ENCODE measurements around the gene BCKDHA.

Gene BCKDHA
- total RNA-seq, result 0.10 to 0.72 (median 0.26) reads per million in 18 experiments

GRCh38 chr19:41397086-41398049, at the start of gene BCKDHA, which contains the start of gene EXOSC5:
Gene BCKDHA (plus strand): TSS chr19:41397818. CDS start chr19:41397828, 10 bp downstream.
Gene EXOSC5 (minus strand): TSS chr19:41397359. CDS start chr19:41397328, 31 bp downstream.
- DNase-seq, result peak; percentile 100

DNA sequence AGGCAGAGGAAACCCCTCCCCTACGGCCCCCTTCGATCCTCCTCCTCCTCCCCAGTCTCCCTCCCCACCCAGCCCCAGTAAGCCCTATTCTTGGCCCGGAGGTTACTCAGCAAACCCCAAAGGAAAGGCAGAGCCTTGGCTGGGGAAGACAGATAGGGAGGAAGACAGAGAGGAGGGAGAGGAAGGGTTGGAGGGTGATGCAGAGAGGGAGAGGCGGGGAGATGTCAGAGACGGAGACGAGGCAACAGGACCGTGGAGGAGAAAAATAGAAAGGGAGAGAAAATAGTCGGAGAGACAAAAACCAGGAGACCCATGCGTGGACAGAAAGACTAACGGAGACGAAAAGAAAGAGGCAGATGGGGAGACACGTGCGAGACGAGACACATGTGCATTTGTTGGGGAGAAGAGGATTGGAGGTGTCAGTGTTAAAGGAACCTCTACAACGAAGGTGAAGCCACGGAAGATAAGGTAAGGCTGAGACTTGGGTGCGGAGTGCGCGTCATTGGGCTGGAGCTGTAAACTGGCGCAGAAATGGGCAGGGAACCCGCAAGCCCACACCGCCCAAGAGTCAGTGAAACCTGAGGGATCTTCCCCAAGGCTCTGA, 46.8 kb upstream of the BCKDHA start:
- no peak for DNase-seq

DNA sequence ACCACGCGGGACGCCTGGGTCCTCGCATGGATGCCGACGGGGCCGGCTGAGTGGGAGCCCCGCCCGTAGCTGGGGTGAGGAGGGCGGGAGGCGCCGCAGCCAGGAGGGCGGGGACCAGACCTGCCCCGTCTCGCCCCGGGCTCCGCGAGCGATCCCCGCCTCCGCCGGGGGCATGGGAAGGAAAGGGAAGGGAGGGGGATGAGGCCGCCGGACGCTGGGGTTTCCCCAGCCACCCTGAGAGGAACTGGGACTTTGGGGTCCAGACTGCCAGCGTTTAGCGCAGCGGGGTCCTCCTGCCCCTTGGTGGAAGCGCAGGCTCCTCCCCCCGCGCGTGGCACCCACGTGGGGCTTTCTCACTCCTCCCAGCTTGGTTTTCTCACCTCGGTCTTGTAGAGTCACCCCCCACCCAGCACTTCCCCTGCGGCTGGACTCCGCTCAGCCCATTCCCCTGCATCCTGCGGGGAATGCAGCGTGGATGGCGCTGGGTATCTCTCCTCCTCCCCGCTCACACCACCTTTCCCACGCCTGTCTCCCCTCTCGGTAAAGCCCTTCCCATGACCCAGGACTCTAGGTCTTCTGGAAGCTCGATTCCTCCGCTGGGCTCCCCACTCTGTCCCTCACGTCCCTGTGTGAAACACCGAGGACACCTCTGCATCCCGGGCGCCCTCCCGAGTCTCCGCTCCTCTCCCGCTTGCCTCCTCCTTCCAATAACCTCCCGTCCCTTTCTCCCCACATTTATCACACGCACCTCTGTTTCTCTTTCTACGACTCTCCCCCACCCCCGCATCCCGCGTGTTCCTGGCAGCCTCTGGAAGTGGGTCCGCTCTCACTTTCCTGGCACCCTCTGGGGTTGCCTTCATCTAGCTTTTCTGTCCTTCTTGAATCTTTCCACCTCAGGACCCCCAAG, 46.0 kb upstream of the BCKDHA start:
- peak; percentile 80 to 81 for DNase-seq

DNA sequence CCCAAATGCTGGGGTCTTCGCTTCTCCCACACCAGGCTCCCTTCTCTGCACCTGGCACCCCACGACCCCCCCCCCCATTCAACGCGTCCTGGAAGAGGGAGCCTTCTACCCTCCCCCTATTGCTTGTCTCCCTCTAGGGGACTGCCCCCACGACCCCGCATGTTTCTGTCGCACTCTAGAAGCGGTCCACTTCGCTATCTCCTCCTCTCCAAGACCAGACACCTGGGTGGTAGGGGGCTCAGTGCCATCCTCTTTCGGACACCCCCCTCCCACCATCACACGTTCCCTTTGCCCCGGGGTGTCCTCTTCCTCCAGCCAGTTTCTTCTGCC, 45.4 kb upstream of the BCKDHA start:
- DNase-seq, result no peak

- peak; percentile 67 to 69 for DNase-seq
These were observed 44.8 kb upstream of the BCKDHA start for GRCh38 chr19:41352609-41353465.

DNA sequence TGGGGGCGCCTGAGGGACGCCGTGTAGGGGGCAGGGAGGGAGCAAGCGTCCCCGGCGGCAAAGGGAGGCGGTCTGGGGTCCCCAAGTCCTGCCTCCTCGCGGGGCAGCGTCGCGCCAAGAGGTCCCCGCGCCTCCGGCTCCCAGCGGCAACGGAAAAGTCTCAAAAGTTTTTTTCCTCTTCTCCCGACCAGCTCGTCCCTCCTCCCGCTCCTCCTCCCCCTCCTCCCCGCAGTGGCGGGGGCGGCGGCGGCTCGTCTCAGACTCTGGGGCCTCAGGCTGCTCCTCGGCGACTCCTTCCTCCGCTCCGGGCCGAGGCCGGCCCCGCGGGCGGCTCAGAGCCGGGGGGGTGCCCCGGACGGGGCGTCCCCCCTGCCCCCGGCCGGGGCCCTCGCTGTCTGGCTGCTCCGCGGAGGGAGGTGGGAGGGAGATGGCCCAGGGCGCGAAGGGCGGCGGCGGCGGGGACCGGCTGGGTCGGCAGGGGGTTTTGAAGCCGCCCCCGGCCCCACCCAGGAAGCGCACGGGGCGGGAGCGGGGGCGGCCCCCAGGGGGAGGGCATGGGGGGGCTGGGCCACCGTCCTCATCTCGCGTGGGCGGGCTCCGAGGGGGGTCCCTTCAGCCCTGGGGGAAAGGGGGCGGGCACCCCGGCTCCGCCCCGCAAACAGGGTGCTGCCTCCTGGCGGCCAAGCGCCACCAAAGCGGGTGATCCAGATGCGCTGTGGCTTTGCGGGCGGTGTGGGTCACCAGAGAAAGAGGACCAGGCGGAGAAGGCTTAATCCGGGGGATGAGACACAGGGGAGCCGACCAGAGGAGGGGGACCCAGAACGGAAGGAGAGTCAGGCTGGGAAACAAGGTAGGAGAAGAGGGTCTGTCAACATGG, 43.9 kb upstream of the BCKDHA start, which contains the start of gene TGFB1:
Gene TGFB1, minus strand, starts transcription at position 457 of the 877 bp plus-strand sequence. CDS start 878 bp downstream, outside the sequence.
- peak; percentile 89 to 90 for DNase-seq

GRCh38 chr19:41354343-41354953, 43.2 kb upstream of the BCKDHA start:
- DNase-seq, result no peak

DNA sequence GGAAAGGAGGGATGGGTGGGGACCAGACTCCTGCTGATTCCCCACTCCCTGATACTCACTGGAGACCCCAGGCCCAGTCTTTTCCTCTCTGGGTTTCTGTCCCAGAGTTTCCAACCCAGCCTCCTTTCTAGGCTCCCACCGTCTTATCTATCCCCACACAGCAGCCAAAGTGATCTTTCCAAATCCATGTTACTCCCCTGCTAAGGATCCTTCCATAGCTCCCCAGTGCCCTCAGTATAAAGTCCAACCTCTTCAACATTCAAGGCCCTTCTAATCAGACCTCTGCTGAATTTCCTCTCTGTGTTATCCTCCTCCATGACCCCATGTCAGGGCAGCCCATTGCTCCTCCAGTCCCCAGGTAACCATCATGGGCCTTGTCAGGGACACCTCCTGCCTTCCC, 42.6 kb upstream of the BCKDHA start:
- no peak for DNase-seq

DNA sequence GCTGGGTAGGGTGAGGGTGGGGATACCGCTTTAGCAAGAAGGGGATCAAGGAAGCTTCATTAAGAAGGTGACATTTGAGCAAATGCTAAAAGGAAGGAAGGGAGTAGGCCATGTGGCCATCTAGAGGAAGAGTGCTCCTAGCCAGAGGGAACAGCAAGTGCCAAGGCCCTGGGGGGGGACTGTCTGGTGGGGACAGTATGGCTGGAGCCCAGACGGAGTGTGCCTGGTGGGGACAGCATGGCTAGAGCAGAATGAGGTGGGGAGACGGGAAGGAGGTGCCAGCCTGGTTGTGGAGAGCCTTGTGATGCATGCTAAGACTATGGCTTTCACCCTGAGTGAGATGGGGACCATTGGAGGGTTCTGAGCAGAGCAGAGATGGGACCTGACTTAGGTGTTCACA, 41.8 kb upstream of the BCKDHA start:
- DNase-seq, result no peak

DNA sequence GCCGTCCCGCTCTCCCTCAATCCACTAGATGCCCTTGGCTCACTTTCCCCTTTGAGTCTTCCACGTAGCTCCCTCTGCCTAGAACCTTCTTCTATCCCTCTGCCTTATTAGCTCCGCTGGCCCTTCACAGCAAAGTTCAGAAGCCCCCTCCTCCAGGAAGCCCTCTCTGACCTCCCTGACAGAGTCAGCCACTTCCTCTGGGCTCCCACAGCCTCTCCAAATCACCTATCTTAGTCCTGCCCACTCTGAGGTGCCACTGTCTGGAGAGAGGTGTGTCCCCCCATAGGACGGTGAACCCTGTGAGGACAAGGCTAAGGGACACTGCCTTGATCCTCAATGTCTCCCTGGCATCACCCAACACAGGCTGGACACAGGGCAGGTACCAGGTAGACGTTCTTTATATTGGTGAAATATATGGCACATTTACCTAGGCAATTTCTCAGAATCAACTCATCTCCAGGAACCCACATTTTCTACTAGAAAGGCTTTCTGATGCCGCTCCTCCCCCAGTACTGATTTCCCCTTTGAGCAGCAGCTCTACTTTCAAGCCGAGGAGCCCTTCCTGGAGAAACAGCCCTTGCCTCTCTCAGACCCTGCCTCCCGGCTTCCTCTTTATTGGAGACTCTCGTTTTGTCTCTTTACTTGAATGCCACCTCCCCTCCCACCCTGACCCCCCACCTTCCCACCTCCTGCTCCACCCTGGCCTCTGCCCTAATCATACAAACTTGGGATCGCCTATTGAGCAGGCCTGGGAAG, 40.5 kb upstream of the BCKDHA start:
- DNase-seq, result peak; percentile 50 to 53

DNA sequence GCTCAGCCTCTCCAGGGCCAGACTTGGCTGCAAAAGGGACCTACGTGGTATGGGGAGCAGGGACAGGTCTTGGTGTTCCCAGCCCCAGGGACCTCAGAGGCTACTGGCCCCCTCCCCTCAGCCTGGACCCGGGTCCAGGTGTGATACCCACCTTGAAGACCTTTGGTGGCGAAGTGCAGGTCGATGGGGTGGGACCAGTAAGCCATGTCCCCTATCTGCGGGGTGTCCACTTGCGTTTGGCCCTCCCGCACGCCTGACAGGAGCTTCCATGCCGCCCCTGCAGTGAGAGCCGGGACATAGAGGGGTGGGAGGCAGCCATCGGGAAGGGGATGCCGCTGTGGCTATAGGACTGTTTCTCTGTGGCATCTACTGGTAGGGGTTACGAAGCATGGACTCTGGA, 39.9 kb upstream of the BCKDHA start:
- DNase-seq, result no peak

GRCh38 chr19:41359741-41360140, 37.9 kb upstream of the BCKDHA start:
- DNase-seq, result no peak

- DNase-seq, result no peak
These were observed 35.3 kb upstream of the BCKDHA start for GRCh38 chr19:41362143-41362847.

DNA sequence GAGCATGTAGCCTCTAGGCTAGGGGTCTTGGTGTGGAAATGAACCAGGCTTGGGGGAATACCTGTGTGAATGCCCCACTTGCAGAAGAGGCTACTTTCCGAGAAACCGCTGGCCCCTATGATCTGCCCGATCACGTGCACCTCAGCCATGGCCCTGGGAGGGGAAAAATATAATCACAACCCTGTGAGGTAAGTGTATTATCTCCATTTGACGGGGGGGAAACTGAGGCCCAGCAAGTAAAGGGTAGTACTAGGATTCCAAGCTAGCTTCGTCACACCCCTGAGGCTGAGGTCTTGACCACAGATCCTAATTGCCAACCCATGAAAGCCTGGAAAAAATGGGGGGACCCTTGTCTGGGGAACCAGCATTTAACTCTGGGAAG, 34.3 kb upstream of the BCKDHA start:
- DNase-seq, result no peak

DNA sequence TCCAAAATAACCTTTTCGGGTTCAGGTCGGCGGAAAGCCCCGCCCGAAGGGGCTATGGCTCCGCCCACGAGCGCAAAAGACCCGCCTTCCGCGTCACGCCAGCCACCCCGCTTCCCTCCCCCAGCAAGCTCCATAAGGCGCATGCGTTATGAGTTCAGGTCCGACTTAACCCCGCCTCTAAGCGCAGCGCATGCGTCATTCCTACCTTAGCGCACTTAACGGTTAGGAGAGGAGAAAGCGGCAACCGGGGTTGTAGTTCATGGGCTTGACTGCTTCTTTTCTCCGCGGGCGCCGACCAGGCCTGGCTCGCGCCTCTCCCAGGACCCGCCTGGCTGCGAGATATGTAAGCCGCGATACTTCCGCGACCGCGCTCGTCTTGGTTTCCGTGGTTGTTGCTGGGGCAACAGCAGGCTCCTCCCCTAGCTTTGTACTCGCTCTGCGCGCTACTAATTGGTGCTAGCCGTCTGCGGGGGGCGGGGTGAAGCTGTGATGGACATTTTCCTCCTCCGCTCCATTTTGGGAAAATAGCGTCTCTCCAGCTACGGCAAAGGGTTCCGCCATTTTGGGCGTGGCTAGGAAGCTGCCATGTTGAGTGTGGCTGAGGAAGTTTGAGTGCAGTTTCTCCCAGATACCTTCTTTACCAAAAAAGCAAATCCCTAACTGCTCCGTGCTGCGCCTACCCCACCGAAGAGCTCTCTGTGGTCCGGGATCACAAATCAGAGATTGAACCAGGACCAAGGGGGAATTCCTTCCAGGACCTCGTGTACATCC, 33.7 kb upstream of the BCKDHA start, which contains the start of gene B9D2:
Gene B9D2, minus strand, starts transcription at position 397 of the 771 bp plus-strand sequence. CDS start 630 bp downstream, outside the sequence.
- peak; percentile 99 for DNase-seq

GRCh38 chr19:41364524-41365391, 32.9 kb upstream of the BCKDHA start:
- DNase-seq, result peak; percentile 75 to 78

GRCh38 chr19:41366089-41366488, 31.5 kb upstream of the BCKDHA start:
- peak in 1 of 2 donors; percentile 24 for DNase-seq

Measured in inflammatory macrophage (primary cell).